HCT116 (cell line): Measurements from ENCODE around the gene NOP16.

Experiments used
- CTCF ChIP-seq, 3 experiments: fragments of 200-600 bp in 1 of 3; sonication (generic) in 1 of 3; IDR thresholded peaks in 2 of 3; conservative IDR thresholded peaks in 1 of 3; 2 replicates each; pipeline ENCODE4 v1.5.1; 2012 to 2017; ENCODE audit warnings: low read depth in 2 of 3, low read length in 2 of 3, antibody characterized with exemption in 1 of 3, borderline replicate concordance in 1 of 3, control low read depth in 1 of 3, mild to moderate bottlenecking in 1 of 3, mixed read lengths in 1 of 3, mixed run types in 1 of 3, moderate library complexity in 1 of 3; ENCODE audit not compliant: insufficient read depth in 1 of 3
- EZH2 ChIP-seq: fragments of 200-600 bp; sonication (generic); IDR thresholded peaks from 2 replicates; pipeline ENCODE4 v1.6.1; 2017; ENCODE audit warnings: antibody characterized with exemption, mixed run types
- FOSL1 ChIP-seq: IDR thresholded peaks from 2 replicates; pipeline ENCODE4 v1.6.1; 2012; ENCODE audit warnings: low read depth
- JUND ChIP-seq: IDR thresholded peaks from 2 replicates; pipeline ENCODE4 v1.6.1; 2012
- MAX ChIP-seq: IDR thresholded peaks from 2 replicates; pipeline ENCODE4 v1.6.1; 2012
- POLR2A ChIP-seq: IDR thresholded peaks from 2 replicates; pipeline ENCODE4 v1.7.0; 2011; ENCODE audit warnings: borderline replicate concordance; ENCODE audit not compliant: insufficient read depth, insufficient read length; ENCODE audit errors: extremely low read depth
- POLR2AphosphoS5 ChIP-seq: IDR thresholded peaks from 2 replicates; pipeline ENCODE4 v1.6.1; 2011; ENCODE audit warnings: mild to moderate bottlenecking, low read depth, low read length, moderate library complexity
- RAD21 ChIP-seq: IDR thresholded peaks from 2 replicates; pipeline ENCODE4 v1.6.1; 2012; ENCODE audit warnings: low read depth, mild to moderate bottlenecking
- SIN3A ChIP-seq: IDR thresholded peaks from 2 replicates; pipeline ENCODE4 v1.6.1; 2012; ENCODE audit warnings: low read depth
- ZBTB33 ChIP-seq: IDR thresholded peaks from 2 replicates; pipeline ENCODE4 v1.6.1; 2011; ENCODE audit warnings: mild to moderate bottlenecking, low read length, moderate library complexity; ENCODE audit not compliant: insufficient replicate concordance; ENCODE audit errors: extremely low read depth
- ZNF274 ChIP-seq: fragments of 200-500 bp; sonication (Bioruptor generic); IDR thresholded peaks from 2 replicates; pipeline ENCODE4 v1.6.1; 2014; ENCODE audit warnings: mild to moderate bottlenecking, low read depth, low read length, inconsistent platforms

- TF ChIP-seq FOSL1: no peak
- TF ChIP-seq CTCF (IDR thresholded peaks at IDR 0.05 in 2 of 3, conservative IDR thresholded peaks at IDR 0.05 in 1 of 3; ENCODE audit: borderline replicate concordance in 1 of 3, insufficient read depth in 1 of 3, low read depth in 2 of 3, low read length in 2 of 3): 0 out of 6 replicates have a peak, but pooled peaks of 1 of the 3 experiments have one; percentile 13
- no peak for TF ChIP-seq POLR2AphosphoS5
- no peak for TF ChIP-seq POLR2A
- no peak for TF ChIP-seq ZBTB33
- TF ChIP-seq MAX: no peak
- TF ChIP-seq SIN3A: no peak
- no peak for TF ChIP-seq EZH2
- no peak for TF ChIP-seq RAD21
- no peak for TF ChIP-seq JUND
- no peak for TF ChIP-seq ZNF274
Measured at GRCh38 chr5:176429972-176430371, 41.6 kb upstream of the NOP16 start.
